DMS 273 treated with DMSO at 0.1 percent for 48 hours (cell line): ENCODE results near the gene FKBP3.
"Not testable (repeated sequence)": the region's sequence is repeated elsewhere in the genome, so short reads cannot be mapped to it uniquely, and the experiment has no call there.

ENCODE experiments used
- DNase-seq: peaks from one replicate; lab custom pipeline; 2025; lab: John Stamatoyannopoulos, UW

The FKBP3 gene

DNA sequence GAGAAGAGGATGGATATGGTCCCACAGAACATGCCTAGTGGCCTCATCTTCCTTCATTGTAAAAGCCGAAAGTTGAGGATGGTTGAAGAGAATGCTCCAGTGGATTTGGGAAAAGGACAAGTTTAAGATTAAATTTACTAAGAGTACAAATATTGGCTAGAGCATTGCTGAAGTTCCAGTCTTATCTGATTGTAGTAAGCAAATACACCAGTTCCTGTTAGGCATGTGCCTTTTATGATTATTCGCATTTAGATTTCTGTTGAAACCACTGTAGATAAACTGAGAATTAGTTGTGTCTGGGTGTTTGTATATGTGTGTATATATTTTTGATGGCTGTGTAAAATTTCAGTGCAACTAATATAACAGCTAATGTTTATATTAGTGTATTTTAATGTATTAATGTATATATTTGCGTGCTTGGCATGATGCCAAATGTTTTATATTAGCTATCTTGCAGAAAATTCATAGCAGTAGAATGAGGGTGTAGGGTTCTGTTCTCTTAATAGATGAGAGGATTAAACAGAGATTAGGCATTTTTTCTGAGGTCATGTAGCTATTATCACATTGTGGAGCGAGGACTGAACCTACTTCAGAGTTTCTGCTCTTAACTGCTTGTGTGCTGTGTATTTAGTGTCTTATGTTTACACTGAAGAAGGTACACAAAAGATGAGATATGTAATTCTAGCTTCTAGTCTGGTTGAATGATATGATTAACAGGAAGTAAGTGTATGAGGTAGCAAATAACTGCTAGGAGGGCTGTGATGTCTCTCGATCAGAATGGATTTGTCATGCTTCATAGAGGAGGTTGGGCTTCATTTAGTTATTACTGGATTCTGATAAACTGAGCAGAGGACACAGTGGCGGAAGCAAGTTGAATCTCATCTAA lies 21.1 kb downstream of the FKBP3 start:
- DNase-seq = no peak

- no peak for DNase-seq
Measured at GRCh38 chr14:45104561-45104960, 29.7 kb downstream of the FKBP3 start.

- no peak for DNase-seq
Measured at GRCh38 chr14:45103806-45104205, 30.5 kb downstream of the FKBP3 start.

DNA sequence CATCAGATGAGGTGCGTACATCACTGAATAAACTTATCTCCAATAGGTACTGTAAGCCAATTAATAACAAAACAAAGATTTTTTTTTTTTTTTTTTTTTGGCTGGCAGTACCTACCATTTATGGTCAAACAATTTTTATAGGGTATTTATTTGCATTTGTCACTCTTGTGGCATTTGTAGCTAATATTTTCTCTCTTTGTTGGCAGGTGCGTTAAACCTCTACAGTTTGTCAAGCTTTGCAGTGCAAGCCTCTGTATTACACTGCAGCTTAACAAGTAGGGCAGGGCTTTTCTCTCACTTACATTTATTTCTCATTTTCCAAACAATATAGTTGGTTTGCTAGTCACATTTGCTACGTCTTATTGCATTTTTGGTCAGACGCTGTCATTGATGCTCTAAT lies 38.1 kb downstream of the FKBP3 start:
- no peak for DNase-seq

- DNase-seq = no peak
Measured at GRCh38 chr14:45095143-45095542, 39.1 kb downstream of the FKBP3 start.

- no peak for DNase-seq
Measured at GRCh38 chr14:45094275-45094674, 40.0 kb downstream of the FKBP3 start.

GRCh38 chr14:45091710-45092109 lies 42.6 kb downstream of the FKBP3 start:
- DNase-seq = no peak

DNA sequence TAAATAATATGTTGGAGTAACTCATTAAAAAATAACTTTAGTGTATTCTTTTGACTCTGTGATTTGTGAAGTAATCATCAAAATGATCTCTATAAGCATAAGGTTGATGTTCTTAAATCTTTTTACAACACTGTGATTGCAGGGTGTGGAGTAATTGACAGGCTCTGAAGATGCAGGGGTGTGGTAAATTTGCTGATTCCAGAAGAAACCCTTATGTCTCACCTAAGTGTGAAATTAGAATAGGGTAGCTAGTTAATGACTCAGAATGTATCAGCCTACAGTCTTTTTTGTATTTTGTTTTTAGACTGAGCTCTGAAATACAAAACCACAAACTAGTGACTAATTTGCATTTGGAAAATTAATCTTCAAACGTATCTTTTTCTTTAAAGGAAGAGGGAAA lies 44.5 kb downstream of the FKBP3 start:
- DNase-seq = no peak

- no peak for DNase-seq
Measured at GRCh38 chr14:45084946-45085346, 49.3 kb downstream of the FKBP3 start.

GRCh38 chr14:45083976-45084722 lies 50.1 kb downstream of the FKBP3 start, which contains the start of gene PRPF39:
Gene PRPF39, plus strand, starts transcription at chr14:45084116. Its CDS starts 11,124 bp downstream, at chr14:45095240.
- peak; percentile 71 for DNase-seq

DNA sequence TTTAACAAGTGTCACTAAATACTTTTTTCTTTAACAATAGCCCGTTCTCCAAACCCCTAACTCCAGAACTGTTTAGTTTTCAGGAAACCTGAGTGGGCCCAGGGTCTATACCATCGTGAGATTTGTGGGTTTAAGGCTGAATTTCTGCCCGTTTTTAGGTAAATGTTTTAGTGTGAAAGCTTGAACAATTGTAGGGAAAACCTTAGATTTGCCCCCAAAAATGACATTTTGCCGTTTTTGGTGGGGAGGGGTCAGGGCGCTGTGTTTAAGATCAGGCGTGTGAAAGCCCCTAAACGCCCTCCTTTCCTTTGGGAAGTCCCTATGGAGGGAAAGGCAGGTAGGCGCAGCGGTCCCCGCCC lies 50.7 kb downstream of the FKBP3 start:
- no peak for DNase-seq

DNA sequence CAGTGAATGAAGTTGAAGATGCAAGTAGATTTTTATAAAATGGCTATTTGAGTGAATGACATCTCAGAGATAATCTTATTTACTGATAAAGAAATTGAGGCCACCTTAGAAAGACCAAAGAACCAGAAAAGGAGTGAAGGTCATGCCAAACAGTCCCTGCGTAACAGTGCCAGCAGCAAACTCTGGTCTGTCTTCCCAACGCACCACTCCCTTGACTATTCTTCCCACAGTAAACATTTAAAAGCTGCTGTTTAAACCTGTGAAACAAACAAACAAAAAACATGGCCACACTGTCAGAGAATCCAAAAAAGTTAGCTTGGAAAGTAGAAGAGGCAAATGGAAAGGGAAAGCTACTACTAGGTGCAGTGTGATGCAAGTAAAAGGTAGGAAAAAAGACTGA lies 51.9 kb downstream of the FKBP3 start:
- no peak for DNase-seq

- not testable (repeated sequence) for DNase-seq
Measured at GRCh38 chr14:45081096-45081495, 53.2 kb downstream of the FKBP3 start.

DNA sequence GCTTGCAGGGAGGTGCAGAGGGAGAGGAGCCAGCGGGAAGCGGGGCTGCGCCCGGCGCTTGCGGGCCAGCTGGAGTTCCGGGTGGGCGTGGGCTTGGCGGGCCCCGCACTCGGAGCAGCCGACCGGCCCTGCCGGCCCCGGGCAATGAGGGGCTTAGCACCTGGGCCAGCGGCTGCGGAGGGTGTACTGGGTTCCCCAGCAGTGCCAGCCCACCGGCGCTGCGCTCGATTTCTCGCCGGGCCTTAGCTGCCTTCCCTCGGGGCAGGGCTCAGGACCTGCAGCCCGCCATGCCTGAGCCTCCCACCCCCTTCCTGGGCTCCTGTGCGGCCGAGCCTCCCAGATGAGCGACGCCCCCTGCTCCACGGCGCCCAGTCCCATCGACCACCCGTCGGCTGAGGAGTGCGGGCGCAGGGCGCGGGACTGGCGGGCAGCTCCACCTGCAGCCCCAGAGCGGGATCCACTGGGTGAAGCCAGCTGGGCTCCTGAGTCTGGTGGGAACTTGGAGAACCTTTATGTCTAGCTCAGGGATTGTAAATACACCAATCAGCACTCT lies 53.8 kb downstream of the FKBP3 start:
- DNase-seq = not testable (repeated sequence)

DNA sequence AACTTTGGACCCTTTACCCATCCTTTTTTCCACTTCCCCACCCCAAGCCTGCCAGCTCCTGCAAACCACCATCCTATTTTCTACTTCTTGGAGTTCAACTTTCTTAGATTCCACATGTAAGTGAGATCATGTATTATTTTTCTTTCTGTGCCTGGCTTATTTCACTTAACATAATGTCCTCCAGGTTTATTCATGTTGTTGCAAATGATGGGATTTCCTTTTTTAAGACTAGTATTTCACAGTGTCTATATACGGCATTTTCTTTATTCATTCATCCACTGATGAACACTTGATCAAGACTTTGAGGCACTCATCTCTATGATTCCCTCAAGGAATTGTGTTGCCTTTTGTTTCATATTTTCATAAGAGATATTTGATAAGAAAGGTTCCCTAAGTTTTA lies 56.0 kb downstream of the FKBP3 start:
- no peak for DNase-seq

- DNase-seq = no peak
Measured at GRCh38 chr14:45073231-45073879, 60.9 kb downstream of the FKBP3 start.

DNA sequence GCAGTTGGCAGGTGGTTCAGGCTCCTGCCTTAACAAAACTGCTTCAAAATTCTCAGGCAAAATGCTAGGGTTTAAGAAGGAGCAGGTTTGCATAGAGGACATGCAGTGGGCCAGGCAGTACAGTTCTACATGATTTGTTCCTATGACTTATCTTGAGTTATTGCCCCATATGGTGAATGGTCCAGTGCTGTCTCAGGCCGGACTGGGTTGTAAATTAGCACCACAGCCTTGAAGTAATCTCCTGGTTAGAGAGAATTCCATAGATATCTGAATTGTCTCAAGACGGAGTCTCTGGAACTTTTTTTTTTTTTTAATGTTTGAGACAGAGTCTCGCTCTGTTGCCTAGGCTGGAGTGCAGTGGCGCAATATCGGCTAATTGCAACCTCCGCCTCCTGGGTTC lies 62.2 kb downstream of the FKBP3 start:
- no peak for DNase-seq

DNA sequence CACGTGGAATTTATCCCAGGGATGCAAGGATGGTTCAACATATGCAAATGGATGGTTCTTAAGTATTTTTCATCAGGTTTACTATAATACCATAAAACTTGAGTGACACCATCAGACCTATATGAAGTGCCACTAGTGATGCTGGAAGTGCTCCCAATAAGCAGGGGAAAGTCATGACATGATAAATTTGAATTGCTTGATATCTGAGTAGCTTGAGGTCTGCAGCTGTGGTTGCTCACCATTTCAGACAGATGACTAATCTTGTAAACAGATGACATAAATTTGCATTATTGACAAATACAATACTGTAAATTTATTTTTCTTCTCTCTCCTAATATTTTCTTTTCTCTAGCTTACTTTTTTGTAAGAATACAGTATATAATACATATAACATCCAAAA lies 64.1 kb downstream of the FKBP3 start:
- DNase-seq = no peak

DNA sequence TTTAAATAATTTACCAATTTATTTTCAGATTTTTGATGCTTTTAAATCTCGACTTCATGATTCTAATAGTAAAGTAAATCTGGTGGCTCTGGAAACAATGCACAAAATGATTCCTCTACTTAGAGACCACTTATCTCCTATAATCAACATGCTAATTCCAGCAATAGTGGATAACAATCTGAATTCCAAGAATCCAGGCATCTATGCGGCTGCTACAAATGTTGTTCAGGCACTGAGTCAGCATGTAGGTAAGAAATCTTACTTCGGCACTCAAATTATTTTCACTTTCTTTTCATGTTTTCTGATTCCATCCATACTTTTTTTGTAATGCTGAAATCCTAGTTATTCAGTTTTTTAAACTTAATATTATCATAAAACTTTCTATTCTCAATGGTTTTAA lies 65.9 kb downstream of the FKBP3 start:
- no peak for DNase-seq

DNA sequence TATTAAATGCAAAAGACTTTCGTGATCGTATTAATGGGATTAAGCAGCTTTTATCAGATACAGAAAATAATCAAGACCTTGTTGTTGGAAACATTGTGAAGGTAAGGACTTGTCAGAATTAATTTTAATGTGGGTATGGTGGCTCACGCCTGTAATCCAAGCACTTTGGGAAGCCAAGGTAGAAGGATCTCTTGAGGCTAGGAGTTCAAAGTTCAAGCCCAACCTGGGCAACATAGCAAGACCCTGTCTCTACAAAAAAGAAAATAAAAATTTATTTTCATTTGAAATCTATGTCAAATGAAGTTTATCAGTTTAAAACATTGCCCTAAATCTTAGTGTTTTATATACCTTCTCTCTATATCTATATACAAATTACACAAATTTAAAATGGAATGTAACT lies 67.6 kb downstream of the FKBP3 start:
- DNase-seq = no peak

DNA sequence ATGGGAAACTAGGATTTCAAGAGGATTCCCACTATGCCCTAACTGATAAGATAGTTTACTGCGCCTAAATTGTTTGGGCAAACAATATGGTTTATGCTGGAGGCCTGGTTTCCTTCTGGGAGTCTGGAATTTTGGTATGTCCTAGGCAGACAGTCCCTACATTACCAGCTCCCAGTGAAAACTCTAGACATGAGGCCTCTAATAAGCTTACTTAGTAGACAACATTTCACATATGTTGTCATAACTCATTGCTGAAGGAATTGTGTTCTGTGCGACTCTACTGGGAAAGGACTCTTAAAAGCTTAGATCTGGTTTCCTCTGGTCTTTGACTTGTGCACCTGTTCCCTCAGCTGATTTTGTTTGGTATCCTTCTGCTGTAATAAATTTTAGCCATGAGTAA lies 68.3 kb downstream of the FKBP3 start:
- DNase-seq = no peak
